ENCODE results near the gene PHACTR1. TPM values are rescaled to one million over a fixed set of nuclear protein-coding genes. Genes with fewer than 3 reads are reported as not detected.
A peak's percentile ranks its signal among the peaks of the same experiment; 100 is the strongest.

PHACTR1 gene
- total RNA-seq, 1 experiment from 2014 or later: 0.21 TPM

DNA sequence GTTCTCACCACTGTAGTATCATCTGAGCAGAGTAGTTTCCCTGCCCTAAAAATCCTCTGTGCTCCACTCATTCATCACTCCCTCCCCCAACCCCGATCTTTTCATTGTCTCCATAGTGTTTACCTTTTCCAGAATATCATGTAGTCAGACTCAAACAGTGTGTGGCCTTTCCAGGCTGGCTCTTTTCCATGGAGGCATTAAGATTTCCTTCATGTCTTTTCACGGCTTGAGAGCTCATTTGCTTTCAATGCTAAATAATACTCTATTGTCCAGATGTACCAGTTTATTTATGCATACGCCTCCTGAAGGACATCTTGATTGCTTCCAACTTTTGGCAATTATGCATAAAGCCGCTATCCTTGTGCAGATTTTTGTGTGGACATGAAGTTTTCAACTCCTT lies 235.8 kb downstream of the PHACTR1 start:
- H3K4me1 Mint-ChIP-seq (ENCODE audit: low read depth, unreplicated experiment): no peaks in the 10 kb centered on the region

DNA sequence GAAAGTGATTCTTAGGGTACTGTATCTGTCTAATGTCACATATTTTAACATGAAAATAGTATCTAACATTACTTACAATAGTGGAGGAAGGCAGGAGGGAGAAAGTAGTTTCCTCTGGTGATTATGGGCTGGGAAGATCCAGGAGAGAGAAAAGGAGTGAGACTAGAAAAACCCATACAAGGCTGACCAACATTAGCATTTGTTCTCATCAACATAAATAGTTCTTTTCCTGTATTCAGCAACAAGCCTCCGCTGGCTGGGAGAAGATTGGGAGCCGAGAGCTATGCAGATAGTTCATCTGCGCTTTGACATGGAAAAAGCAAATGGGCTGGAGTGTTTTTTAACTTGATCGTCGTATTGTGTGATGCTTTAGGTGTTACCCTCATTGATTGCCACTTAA lies 239.4 kb downstream of the PHACTR1 start:
- TF ChIP-seq, protein P1, sequence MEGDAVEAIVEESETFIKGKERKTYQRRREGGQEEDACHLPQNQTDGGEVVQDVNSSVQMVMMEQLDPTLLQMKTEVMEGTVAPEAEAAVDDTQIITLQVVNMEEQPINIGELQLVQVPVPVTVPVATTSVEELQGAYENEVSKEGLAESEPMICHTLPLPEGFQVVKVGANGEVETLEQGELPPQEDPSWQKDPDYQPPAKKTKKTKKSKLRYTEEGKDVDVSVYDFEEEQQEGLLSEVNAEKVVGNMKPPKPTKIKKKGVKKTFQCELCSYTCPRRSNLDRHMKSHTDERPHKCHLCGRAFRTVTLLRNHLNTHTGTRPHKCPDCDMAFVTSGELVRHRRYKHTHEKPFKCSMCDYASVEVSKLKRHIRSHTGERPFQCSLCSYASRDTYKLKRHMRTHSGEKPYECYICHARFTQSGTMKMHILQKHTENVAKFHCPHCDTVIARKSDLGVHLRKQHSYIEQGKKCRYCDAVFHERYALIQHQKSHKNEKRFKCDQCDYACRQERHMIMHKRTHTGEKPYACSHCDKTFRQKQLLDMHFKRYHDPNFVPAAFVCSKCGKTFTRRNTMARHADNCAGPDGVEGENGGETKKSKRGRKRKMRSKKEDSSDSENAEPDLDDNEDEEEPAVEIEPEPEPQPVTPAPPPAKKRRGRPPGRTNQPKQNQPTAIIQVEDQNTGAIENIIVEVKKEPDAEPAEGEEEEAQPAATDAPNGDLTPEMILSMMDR (IDR thresholded peaks at IDR 0.05; ENCODE audit: unreplicated experiment): no peak
- H3K4me3 Mint-ChIP-seq (ENCODE audit: low read depth, unreplicated experiment): no peak overlapping the region
- intact Hi-C loops (cut with micrococcal nuclease; ENCODE audit: unreplicated experiment): no loop called here
- peaks cover 8% of the 10 kb centered on the region for H3K36me3 Mint-ChIP-seq (ENCODE audit: insufficient read depth, unreplicated experiment)
- DNase-seq: no peak
- H3K27ac Mint-ChIP-seq (ENCODE audit: unreplicated experiment): no peak overlapping the region
- CTCF ChIA-PET: no interaction called here
- BruUV-seq (replicated peaks): no TSS peak
- H3K27me3 Mint-ChIP-seq (ENCODE audit: unreplicated experiment): peaks cover 57% of the 10 kb centered on the region
- H3K9me3 Mint-ChIP-seq (ENCODE audit: low read depth, unreplicated experiment): no peaks in the 10 kb centered on the region
- peaks cover 13% of the 10 kb centered on the region for H3K4me1 Mint-ChIP-seq (ENCODE audit: low read depth, unreplicated experiment)

More for the DNA sequence above, 235.8 kb downstream of the PHACTR1 start:
- Mint-ChIP-seq H3K9me3 (ENCODE audit: low read depth, unreplicated experiment) (no peaks in the 10 kb centered on the region), H3K27me3 (ENCODE audit: unreplicated experiment) (peaks cover 40% of the 10 kb centered on the region), H3K4me3 (ENCODE audit: low read depth, unreplicated experiment) (no peak overlapping the region), H3K36me3 (ENCODE audit: insufficient read depth, unreplicated experiment) (peaks cover 3% of the 10 kb centered on the region), H3K27ac (ENCODE audit: unreplicated experiment) (no peak overlapping the region)
- DNase-seq: no peak
- TF ChIP-seq, protein P1 (IDR thresholded peaks at IDR 0.05; ENCODE audit: unreplicated experiment): no peak
- CTCF ChIA-PET: no interaction called here
- intact Hi-C loops (cut with micrococcal nuclease; ENCODE audit: unreplicated experiment): no loop called here
- BruUV-seq (replicated peaks): no TSS peak

DNA sequence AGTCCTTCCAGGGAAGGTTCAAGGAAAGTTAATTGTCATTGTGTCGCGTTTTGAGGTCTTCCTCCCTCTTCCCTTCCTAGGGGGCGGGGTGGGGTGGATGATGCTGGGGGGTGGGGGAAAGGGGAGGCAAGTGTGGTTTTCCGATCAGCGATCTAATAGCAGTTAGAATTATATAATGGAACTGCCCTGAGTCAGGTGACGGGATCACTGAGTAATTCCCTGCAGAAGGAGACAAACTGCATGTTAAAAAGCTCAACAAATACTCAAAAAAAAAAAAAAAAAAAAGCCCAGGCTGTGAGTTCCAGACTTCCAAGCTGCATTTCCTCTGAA lies 240.4 kb downstream of the PHACTR1 start:
- Mint-ChIP-seq H3K27me3 (ENCODE audit: unreplicated experiment) (peaks cover 57% of the 10 kb centered on the region), H3K4me1 (ENCODE audit: low read depth, unreplicated experiment) (peaks cover 13% of the 10 kb centered on the region)
- intact Hi-C loops (cut with micrococcal nuclease; ENCODE audit: unreplicated experiment): no loop called here

DNA sequence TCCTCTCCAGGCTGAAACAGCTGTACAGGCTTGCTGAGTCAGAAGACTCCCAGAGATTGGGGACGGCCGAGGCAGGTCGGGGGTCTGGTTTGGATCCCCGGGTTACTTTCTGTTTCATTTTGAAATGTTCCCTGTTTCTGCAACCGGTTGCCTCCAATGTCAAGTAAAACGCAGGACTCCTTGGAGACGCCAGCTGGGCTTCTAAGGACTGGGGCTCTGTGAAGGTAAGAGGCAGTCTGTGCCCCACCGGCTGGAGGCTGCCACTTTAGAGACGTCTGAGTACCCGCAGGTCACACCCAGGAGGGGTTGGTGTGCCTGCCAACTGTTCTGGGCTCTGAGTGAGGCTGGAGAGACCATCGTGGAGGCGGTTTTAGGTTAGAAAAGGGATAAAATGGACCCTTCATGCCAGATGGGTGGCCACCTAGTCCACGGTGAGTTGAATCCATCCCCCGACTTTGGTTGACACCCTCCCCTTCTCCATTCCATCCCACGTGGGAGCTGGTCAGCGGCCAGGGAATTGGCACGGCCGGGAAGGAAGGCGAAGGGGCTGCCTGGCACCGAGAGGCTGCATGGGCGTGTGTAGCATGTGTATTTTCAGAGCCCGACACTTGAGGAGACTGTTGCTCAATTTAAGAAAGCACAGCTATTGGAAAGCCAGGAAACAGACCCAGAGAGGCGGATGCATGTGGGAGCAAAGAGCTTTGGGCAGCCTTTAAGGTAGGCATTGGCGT lies 240.9 kb downstream of the PHACTR1 start:
- Mint-ChIP-seq H3K4me1 (ENCODE audit: low read depth, unreplicated experiment) (peaks cover 13% of the 10 kb centered on the region), H3K9me3 (ENCODE audit: low read depth, unreplicated experiment) (no peaks in the 10 kb centered on the region), H3K36me3 (ENCODE audit: insufficient read depth, unreplicated experiment) (peaks cover 8% of the 10 kb centered on the region), H3K4me3 (ENCODE audit: low read depth, unreplicated experiment) (peak overlapping the region; percentile 70), H3K27me3 (ENCODE audit: unreplicated experiment) (peaks cover 57% of the 10 kb centered on the region), H3K27ac (ENCODE audit: unreplicated experiment) (peak overlapping the region; percentile 39)
- CTCF ChIA-PET: interaction anchor here (0.5 to 0.6 kb wide), 3 partner anchors 13 to 204 kb away, joined by 3 to 4 read pairs (median 4); no protein-coding TSS in a partner anchor
- BruUV-seq (replicated peaks): no TSS peak
- TF ChIP-seq, protein P1 (IDR thresholded peaks at IDR 0.05; ENCODE audit: unreplicated experiment): no peak
- intact Hi-C loops (cut with micrococcal nuclease; ENCODE audit: unreplicated experiment): no loop called here
- DNase-seq: peak; percentile 3

More for the DNA sequence above, 240.4 kb downstream of the PHACTR1 start:
- H3K9me3 Mint-ChIP-seq (ENCODE audit: low read depth, unreplicated experiment): no peaks in the 10 kb centered on the region
- peak overlapping the region; percentile 70 for H3K4me3 Mint-ChIP-seq (ENCODE audit: low read depth, unreplicated experiment)
- H3K36me3 Mint-ChIP-seq (ENCODE audit: insufficient read depth, unreplicated experiment): peaks cover 8% of the 10 kb centered on the region
- CTCF ChIA-PET: interaction anchor here (0.6 kb wide), 2 partner anchors 14 to 205 kb away, joined by 4 read pairs; no protein-coding TSS in a partner anchor
- no TSS peak for BruUV-seq (replicated peaks)
- DNase-seq: no peak
- H3K27ac Mint-ChIP-seq (ENCODE audit: unreplicated experiment): no peak overlapping the region
- TF ChIP-seq, protein P1 (IDR thresholded peaks at IDR 0.05; ENCODE audit: unreplicated experiment): no peak

Measured in Calu3 (cell line).